AG20443 (cell line): ENCODE measurements around the gene MACROD2.

ENCODE experiments used
- DNase-seq: peaks from one replicate; pipeline ENCODE4 v3.0.0; 2012; ENCODE audit warnings: low spot score, mixed read lengths

The MACROD2 gene

GRCh38 chr20:15222502-15223330, 1227.4 kb downstream of the MACROD2 start:
- DNase-seq, result no peak

DNA sequence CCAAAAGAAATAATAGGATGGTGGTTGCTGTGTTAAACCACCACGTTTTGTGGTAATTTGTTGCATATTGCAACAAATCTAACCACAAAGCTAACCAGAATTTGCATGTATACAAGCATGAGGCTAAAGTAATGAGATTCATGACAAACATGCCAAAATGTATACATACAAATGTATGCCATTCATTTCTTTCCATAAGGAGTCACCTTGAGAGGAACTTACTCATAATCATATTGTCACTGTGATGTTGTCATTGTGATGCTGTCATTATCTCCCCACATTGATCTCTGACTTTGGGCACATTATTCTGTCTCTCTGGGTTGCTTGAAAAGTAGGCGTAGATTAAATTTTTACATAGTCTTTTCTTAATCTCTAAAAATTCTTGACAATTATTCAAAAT, 1228.9 kb downstream of the MACROD2 start:
- DNase-seq, result no peak

GRCh38 chr20:15227102-15227501, 1231.8 kb downstream of the MACROD2 start:
- no peak for DNase-seq

- no peak for DNase-seq
These were observed 1236.9 kb downstream of the MACROD2 start for GRCh38 chr20:15232243-15232642.

DNA sequence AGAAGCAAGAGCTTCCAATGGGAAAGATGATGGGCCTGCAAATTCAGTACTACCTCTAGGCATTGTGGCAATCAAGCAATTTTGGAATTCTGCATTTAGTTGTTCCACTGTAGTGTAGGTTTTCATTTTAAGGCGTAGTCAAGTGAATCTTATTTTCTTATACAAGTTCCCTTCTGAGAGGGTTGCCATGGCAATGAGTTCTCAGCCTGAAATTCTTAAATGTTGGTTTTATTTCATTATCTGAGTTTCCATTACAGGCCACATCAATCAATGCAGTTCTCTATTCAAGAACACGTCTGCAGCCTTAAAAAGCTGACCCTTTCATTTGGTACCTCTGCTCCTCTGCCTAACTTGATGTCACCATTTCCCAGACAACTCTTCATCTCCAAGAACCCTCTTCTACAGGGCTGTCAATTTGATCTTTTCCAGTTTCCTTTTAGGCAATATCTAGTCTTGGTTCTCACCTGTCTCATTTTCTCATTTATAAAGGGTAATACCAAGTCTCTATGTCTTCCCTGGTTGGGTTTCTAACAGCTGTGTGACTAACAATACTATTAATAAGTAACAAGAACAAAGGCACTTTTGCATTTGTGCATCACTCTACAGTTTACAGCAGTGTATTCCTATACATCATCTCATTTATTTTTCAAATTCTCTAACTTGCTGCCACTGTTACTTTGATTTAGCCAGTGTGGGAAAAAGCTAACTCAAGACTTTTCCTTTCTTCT, 1240.3 kb downstream of the MACROD2 start:
- no peak for DNase-seq

GRCh38 chr20:15236812-15237211, 1241.5 kb downstream of the MACROD2 start:
- peak; percentile 36 for DNase-seq

- DNase-seq, result no peak
These were observed 1244.4 kb downstream of the MACROD2 start for GRCh38 chr20:15239542-15240206.

DNA sequence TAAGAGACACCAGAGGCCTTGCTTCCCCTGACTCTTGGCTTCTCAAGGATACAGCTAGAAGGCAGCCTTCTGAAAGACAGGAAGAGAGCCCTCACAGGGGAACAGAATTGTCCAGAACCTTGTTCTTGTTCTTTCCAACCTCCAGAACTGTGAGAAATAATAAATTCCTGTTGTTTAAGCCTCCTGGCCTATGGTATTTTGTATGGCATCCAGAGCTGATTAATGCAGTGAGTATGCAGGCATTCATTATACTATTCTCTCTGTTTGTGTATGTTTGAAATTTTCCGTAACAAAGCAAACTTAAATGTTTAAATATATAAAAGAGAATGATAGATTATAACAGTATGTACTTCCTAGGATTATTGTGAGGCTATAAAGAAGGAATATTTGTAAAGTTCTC, 1245.5 kb downstream of the MACROD2 start:
- no peak for DNase-seq

- no peak for DNase-seq
These were observed 1246.4 kb downstream of the MACROD2 start for GRCh38 chr20:15241681-15242080.

DNA sequence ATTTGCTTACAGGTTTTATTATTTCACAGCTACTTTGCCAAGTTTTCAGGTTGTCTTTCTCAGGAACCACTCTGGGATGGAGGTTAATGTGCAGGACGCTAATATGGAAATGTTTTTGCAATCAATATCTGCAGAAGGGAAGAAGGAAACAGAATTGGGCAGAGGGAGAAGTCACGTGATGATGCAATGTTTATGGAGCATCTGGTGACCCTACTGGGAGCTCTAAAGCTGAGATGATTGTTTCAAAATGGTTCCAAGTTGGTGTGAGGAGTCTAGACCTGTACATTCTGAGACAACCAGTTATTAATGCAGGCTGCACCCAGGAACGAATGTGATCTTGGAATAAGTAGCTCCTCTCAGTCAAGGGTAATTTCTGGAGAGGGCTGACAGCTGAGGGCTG, 1247.5 kb downstream of the MACROD2 start:
- DNase-seq, result no peak

DNA sequence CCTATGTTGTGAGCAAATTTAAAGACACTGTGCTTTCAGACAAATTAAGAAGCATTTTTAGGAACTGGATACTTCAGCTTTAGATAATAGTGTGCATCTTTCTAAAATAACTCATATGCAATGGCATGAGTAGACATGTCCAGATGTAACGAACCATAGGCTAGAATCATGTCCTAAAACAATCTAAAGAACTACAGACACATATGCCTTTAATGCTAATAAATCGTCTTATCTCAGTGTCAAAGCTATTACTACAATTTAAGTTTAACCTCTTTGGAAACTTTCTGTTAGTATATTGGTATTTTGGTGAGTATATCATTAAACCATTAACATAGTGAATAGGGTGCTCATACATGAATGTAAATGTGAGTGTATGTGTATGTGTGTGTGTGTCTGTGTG, 1250.6 kb downstream of the MACROD2 start:
- DNase-seq, result no peak

DNA sequence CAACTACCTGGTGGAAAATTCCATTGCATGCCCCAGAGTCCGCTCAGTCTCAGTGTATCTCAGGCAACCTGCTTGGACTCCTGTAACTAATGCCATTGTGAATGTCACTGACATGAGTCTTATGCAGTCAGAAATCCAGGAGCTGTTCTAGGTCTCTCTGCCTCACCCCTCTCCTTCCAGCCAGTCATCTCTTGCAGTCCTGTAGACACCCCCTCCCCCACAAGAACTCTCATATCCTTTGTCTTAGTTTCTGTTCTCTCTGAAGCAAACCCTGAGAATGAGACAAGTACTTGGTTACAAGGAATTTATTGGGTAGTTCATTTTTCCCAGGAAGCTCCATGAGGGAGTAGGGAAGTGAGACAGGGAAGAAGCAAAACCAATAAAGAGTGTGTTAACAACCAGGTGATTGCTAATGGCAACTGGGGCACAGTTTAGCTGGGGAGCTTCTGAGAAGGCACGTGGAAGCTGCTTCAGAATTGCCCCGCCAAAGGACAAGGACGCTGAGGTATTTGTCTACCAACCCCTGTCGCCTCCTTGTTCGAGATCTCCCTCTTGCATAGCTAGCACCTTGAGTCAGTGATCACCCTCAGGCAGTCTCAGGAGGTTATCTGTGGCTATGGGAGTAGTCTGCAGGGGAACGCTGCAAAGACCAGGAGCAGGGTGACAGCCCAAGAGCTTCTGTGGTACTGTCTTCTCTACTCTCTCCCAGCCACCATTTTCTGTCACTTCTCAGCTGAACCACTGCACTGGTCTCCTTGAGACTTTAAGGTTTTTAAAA, 1253.5 kb downstream of the MACROD2 start:
- no peak for DNase-seq

- DNase-seq, result no peak
These were observed 1255.9 kb downstream of the MACROD2 start for GRCh38 chr20:15251171-15251570.

DNA sequence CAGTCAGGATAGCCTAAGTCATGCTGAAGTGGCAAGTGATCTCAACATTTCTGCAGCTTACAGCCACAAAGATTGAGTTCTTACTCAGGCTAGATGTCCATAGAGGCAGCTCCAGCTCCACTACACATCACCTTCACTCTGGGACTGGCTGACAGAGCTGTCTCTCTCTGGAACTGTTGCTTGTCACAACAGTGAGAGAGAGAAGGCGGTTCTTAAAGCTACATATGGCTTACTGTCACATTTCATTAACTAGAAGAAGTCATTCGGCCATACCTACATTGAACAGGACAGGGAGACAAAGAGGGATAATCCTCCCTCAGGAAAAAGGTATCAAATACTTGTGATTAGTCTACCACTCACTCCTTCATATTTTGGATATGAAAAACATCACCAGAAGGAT, 1257.0 kb downstream of the MACROD2 start:
- no peak for DNase-seq

DNA sequence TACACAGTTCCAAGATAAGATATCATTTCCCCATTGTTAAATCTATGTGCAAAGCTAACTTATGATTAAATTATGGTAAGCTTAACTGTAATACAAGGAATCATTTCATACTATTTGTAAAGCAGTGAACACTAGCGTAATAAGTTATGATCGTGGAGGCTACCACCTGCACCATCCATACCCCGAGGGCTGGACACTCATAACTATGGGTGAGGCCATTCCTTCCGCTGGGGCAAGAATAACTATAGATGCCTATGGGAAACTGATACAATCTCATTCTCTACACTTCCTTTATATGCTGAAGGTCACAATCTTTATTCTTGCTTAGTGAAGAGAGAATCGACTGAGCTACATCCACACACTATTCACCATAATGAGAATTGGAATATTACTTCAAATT, 1258.1 kb downstream of the MACROD2 start:
- DNase-seq, result no peak

GRCh38 chr20:15256676-15257568, 1261.6 kb downstream of the MACROD2 start:
- DNase-seq, result no peak

DNA sequence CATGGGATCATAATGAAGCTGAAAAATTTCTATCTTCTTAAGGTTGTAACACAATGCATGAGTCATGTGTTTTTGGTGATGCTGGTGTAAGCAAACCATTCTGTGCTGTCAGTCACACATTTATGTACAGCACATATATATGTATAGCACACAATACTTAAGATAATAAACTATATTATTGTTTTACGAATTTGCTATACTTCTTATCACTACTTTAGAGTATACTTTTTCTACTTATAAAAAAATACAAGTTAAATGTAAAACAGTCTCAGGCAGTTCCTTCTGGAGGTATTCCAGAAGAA, 1262.2 kb downstream of the MACROD2 start:
- DNase-seq, result no peak

DNA sequence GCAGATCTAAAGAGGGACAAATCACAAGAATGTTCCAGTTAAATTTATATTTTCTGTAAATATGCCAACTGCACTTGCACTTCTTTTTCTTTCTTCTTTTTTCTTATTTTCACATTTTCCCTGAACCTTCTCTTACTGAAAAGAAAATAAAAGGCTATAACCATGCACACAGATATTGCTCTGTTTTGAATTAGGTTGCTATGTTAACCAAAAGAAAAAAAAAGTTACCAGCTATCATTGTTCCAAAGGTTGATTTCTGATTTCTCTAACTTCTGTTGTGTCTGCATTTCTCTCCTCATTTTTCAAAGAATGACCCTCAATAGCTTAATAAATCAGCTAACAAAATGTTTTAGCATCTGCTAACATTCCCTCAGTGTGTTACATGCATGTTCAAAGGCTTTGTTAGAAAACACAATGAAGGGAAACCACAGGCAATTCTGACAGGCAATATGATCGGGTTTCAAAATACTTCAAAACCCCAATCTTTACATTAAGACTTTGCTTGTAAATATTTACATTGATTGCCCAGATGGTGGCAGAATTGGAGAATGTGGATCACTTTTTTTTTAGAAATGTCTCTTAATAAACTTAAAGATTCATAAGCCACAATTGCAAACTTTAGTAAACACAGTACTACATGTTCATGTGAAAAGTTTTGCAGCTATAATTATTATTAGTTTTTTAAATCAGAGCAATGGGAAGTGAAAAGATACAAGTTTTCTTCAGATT, 1270.4 kb downstream of the MACROD2 start:
- no peak for DNase-seq

DNA sequence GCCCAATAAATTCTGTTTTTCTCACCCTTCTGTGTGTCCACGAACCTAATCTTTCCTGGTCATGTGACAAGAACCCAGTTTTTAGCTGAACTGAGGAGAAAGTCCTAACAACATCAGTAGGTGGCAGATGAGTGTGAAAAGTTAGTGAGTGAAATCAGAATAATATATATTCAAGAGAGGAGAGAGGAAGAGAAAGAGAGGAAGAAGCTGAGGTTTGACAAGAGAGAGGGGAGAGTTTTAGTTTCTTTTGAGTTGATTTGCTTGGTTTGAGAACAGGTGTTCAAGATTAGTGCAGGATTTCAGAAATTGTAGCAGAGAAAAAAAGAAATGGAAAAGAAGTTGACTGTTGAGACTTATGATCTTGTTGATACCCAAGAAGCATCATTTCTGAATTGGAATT, 1272.6 kb downstream of the MACROD2 start:
- DNase-seq, result no peak

GRCh38 chr20:15278041-15278440, 1282.7 kb downstream of the MACROD2 start:
- no peak for DNase-seq

DNA sequence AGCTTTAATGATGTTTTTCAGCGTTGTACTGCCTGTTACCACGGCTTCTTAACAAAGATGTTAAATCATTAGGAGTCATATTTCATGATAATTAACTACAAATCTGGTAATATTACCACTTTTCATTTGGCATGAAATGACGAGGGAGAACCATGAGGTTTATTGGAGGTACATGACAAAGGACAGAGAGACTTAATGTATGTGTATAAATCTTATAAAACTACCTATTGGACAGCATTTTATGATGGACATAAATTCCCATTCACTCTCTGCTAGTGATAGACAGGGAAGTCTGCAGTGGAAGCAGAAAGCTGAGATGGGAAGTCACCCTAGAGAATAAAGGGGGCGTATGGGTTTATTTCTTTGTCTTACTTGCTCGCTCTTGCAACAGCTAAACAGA, 1292.0 kb downstream of the MACROD2 start:
- DNase-seq, result no peak
